Measurements from ENCODE around the gene UNC79. TPM values are rescaled to one million over a fixed set of nuclear protein-coding genes. Genes with fewer than 3 reads are reported as not detected.
"Not testable (repeated sequence)": the region's sequence is repeated elsewhere in the genome, so short reads cannot be mapped to it uniquely, and the experiment has no call there.

UNC79 gene
- total RNA-seq, 1 experiment from 2014 or later = not detected

DNA sequence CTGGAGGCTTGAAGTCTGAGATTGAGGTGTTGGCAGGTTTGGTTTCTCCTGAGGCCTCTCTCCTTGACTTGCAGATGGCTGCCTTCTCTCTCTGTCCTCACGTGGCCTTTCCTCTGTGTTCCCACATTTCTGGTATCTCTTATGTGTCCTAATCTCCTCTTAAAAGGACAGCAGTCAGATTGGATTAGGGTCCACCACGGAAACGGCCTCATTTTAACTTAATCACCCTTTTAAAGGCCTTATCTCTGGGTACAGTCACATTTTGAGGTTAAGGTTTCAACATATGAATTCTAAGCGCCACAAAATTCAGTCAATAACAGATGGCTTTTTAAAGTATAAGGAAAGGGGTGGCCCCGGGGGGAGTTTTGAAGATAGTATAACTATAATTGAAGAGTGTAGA, 33.5 kb downstream of the UNC79 start:
- ChIA-PET POLR2A (ENCODE audit: unreplicated experiment) (no interaction called here), CTCF (no interaction called here)
- Histone ChIP-seq H3K9ac (ENCODE audit: low read length) (no peak overlapping the region), H2AFZ (ENCODE audit: low read length) (no peak overlapping the region), H3K9me3 (ENCODE audit: low read length) (no peaks in the 10 kb centered on the region), H3K36me3 (ENCODE audit: low read depth, low read length) (no peaks in the 10 kb centered on the region), H3K27me3 (ENCODE audit: low read length) (peaks cover 53% of the 10 kb centered on the region), H3F3A (ENCODE audit: low read length, unreplicated experiment) (no peaks in the 10 kb centered on the region), H3K4me1 (ENCODE audit: insufficient read depth, low read length) (no peaks in the 10 kb centered on the region), H3K9me2 (replicated peaks; ENCODE audit: low read length) (no peaks in the 10 kb centered on the region), H3K27ac (ENCODE audit: low read length) (no peak overlapping the region), H3K4me3 (ENCODE audit: low read length) (no peak overlapping the region), H3K79me2 (ENCODE audit: low read length) (no peaks in the 10 kb centered on the region), H3K4me2 (ENCODE audit: low read length) (no peak overlapping the region), H4K20me1 (ENCODE audit: low read length) (no peaks in the 10 kb centered on the region)
- DNase-seq (no peak), ATAC-seq (no peak)
- TF ChIP-seq, protein P1, sequence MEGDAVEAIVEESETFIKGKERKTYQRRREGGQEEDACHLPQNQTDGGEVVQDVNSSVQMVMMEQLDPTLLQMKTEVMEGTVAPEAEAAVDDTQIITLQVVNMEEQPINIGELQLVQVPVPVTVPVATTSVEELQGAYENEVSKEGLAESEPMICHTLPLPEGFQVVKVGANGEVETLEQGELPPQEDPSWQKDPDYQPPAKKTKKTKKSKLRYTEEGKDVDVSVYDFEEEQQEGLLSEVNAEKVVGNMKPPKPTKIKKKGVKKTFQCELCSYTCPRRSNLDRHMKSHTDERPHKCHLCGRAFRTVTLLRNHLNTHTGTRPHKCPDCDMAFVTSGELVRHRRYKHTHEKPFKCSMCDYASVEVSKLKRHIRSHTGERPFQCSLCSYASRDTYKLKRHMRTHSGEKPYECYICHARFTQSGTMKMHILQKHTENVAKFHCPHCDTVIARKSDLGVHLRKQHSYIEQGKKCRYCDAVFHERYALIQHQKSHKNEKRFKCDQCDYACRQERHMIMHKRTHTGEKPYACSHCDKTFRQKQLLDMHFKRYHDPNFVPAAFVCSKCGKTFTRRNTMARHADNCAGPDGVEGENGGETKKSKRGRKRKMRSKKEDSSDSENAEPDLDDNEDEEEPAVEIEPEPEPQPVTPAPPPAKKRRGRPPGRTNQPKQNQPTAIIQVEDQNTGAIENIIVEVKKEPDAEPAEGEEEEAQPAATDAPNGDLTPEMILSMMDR (conservative IDR thresholded peaks at IDR 0.05; ENCODE audit: low read depth, low read length) = no peak
- no peak for TF ChIP-seq EZH2phosphoT487 (IDR thresholded peaks at IDR 0.05; ENCODE audit: borderline replicate concordance, low read length)
- no peak for TF ChIP-seq EZH2 (IDR thresholded peaks at IDR 0.05; ENCODE audit: low read length, unreplicated experiment)
- intact Hi-C loops (cut with micrococcal nuclease) = loop anchor here (10.0 kb wide), 1 partner anchor 219 kb away; no protein-coding TSS in a partner anchor
- no TSS peak for BruUV-seq (replicated peaks)

DNA sequence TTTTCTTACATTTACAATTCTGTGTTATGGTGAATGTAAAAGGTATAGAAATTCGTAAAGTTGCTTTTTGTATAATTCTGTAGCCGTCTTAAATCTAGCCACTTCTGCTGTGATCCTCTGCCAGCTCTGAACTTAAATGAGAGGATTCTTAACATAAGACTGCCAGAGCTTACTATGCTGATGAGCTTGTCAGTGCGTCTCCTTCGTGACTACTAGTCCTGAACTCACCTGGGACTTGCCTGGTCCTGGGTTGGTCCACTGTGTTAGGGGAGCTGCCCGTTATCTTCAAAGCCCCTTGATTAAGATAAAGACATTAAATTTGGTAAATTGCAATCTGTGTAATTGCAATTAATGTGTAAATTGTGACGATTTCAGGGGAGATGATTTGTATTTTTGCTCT, 44.7 kb downstream of the UNC79 start:
- no peaks in the 10 kb centered on the region for H3K79me2 ChIP-seq (ENCODE audit: low read length)
- no peaks in the 10 kb centered on the region for H3K4me1 ChIP-seq (ENCODE audit: insufficient read depth, low read length)
- intact Hi-C loops (cut with micrococcal nuclease) = no loop called here
- no peaks in the 10 kb centered on the region for H3K9me3 ChIP-seq (ENCODE audit: low read length)
- H3K4me3 ChIP-seq (ENCODE audit: low read length) = no peak overlapping the region
- BruUV-seq (replicated peaks) = no TSS peak
- no peaks in the 10 kb centered on the region for H3F3A ChIP-seq (ENCODE audit: low read length, unreplicated experiment)
- H3K27ac ChIP-seq (ENCODE audit: low read length) = no peak overlapping the region
- H3K4me2 ChIP-seq (ENCODE audit: low read length) = no peak overlapping the region
- POLR2A ChIA-PET (ENCODE audit: unreplicated experiment) = no interaction called here
- ATAC-seq (no peak), DNase-seq (no peak)
- TF ChIP-seq, protein P1 (conservative IDR thresholded peaks at IDR 0.05; ENCODE audit: low read depth, low read length) = no peak
- TF ChIP-seq EZH2 (IDR thresholded peaks at IDR 0.05; ENCODE audit: low read length, unreplicated experiment) = no peak
- TF ChIP-seq EZH2phosphoT487 (IDR thresholded peaks at IDR 0.05; ENCODE audit: borderline replicate concordance, low read length) = no peak
- H3K27me3 ChIP-seq (ENCODE audit: low read length) = peaks cover 86% of the 10 kb centered on the region
- no peaks in the 10 kb centered on the region for H3K36me3 ChIP-seq (ENCODE audit: low read depth, low read length)
- H3K9me2 ChIP-seq (replicated peaks; ENCODE audit: low read length) = no peaks in the 10 kb centered on the region
- H3K9ac ChIP-seq (ENCODE audit: low read length) = no peak overlapping the region
- CTCF ChIA-PET = interaction anchor here (0.6 kb wide), 1 partner anchor 216 kb away, joined by 3 read pairs; no protein-coding TSS in a partner anchor
- H2AFZ ChIP-seq (ENCODE audit: low read length) = no peak overlapping the region
- no peaks in the 10 kb centered on the region for H4K20me1 ChIP-seq (ENCODE audit: low read length)

DNA sequence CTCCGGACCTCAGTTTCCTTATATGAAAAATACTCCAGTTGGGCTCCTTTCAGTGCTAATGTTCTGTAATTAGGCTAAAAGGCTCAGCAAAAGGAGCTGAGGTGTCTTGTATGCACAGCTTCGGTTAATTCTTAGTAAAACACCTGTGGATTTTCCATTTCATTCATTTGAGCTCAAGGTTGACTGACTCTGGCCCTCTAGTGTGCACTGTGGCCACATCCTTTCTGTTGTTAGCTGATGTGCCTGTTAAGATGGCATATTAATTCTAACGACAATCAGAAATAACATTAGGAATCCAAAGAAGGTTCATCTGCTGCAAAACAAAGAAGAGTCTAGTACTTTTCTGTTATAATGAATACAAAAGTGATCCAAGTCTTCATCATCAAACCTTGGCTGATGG, 45.6 kb downstream of the UNC79 start:
- intact Hi-C loops (cut with micrococcal nuclease) = no loop called here
- Histone ChIP-seq H3K36me3 (ENCODE audit: low read depth, low read length) (no peaks in the 10 kb centered on the region), H4K20me1 (ENCODE audit: low read length) (no peaks in the 10 kb centered on the region), H3K27ac (ENCODE audit: low read length) (no peak overlapping the region), H3K79me2 (ENCODE audit: low read length) (no peaks in the 10 kb centered on the region), H3K4me3 (ENCODE audit: low read length) (no peak overlapping the region), H3K4me2 (ENCODE audit: low read length) (no peak overlapping the region), H3K27me3 (ENCODE audit: low read length) (peaks cover 83% of the 10 kb centered on the region), H3F3A (ENCODE audit: low read length, unreplicated experiment) (no peaks in the 10 kb centered on the region), H3K4me1 (ENCODE audit: insufficient read depth, low read length) (no peaks in the 10 kb centered on the region), H3K9ac (ENCODE audit: low read length) (no peak overlapping the region), H3K9me2 (replicated peaks; ENCODE audit: low read length) (no peaks in the 10 kb centered on the region), H3K9me3 (ENCODE audit: low read length) (no peaks in the 10 kb centered on the region), H2AFZ (ENCODE audit: low read length) (no peak overlapping the region)
- ChIA-PET CTCF (interaction anchor here (0.6 kb wide), 1 partner anchor 194 kb away, joined by 7 read pairs; no protein-coding TSS in a partner anchor), POLR2A (ENCODE audit: unreplicated experiment) (no interaction called here)
- ATAC-seq (no peak), DNase-seq (no peak)
- BruUV-seq (replicated peaks) = no TSS peak
- TF ChIP-seq EZH2 (IDR thresholded peaks at IDR 0.05; ENCODE audit: low read length, unreplicated experiment) = no peak
- no peak for TF ChIP-seq EZH2phosphoT487 (IDR thresholded peaks at IDR 0.05; ENCODE audit: borderline replicate concordance, low read length)
- TF ChIP-seq, protein P1 (conservative IDR thresholded peaks at IDR 0.05; ENCODE audit: low read depth, low read length) = no peak

DNA sequence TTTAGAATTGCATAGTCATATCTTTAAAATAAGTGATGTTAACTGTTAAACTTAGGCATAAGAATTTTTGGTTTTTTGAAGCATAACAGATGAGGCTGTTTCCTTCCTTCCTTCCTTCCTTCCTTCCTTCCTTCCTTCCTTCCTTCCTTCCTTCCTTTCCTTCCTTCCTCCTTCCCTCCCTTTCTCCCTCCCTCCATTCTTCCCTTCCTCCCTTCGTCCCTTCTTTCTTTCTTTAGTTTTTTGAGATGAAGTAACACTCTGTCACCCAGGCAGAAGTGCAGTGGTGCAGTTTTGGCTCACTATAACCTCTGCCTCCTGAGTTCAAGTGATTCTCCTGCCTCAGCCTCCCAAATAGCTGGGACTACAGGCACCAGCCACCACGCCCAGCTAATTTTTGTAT, 48.3 kb downstream of the UNC79 start:
- CTCF ChIA-PET; intact Hi-C loops (cut with micrococcal nuclease); BruUV-seq (replicated peaks): not testable (repeated sequence)

More for the DNA sequence above, 48.3 kb downstream of the UNC79 start:
- ATAC-seq; H3K79me2 ChIP-seq (ENCODE audit: low read length); H3K9me2 ChIP-seq (replicated peaks; ENCODE audit: low read length); H3K36me3 ChIP-seq (ENCODE audit: low read depth, low read length); H3K4me1 ChIP-seq (ENCODE audit: insufficient read depth, low read length); H3K9me3 ChIP-seq (ENCODE audit: low read length); H3F3A ChIP-seq (ENCODE audit: low read length, unreplicated experiment); H4K20me1 ChIP-seq (ENCODE audit: low read length); POLR2A ChIA-PET (ENCODE audit: unreplicated experiment); DNase-seq; H3K9ac ChIP-seq (ENCODE audit: low read length); H3K27ac ChIP-seq (ENCODE audit: low read length); H2AFZ ChIP-seq (ENCODE audit: low read length); H3K4me3 ChIP-seq (ENCODE audit: low read length); H3K4me2 ChIP-seq (ENCODE audit: low read length): not testable (repeated sequence)
- peaks cover 59% of the 10 kb centered on the region for H3K27me3 ChIP-seq (ENCODE audit: low read length)

Data from PC-3 (cell line).